ENCODE data around the gene JMJD1C.
"Not testable (repeated sequence)": the region's sequence is repeated elsewhere in the genome, so short reads cannot be mapped to it uniquely, and the experiment has no call there.

The JMJD1C gene

GRCh38 chr10:63383141-63383540, 82.6 kb downstream of the JMJD1C start:
- no peak for TF ChIP-seq CTCF (IDR thresholded peaks at IDR 0.05; ENCODE audit: low read length, missing control alignments)
- DNase-seq (ENCODE audit: low read depth) = no peak
- no peak overlapping the region for H3K4me3 ChIP-seq (replicated peaks; ENCODE audit: low read depth, low read length)

- DNase-seq (ENCODE audit: low read depth) = no peak
- H3K4me3 ChIP-seq (replicated peaks; ENCODE audit: low read depth, low read length) = no peak overlapping the region
Observed at GRCh38 chr10:63382066-63382465, 83.7 kb downstream of the JMJD1C start.

GRCh38 chr10:63377305-63377661, 88.5 kb downstream of the JMJD1C start:
- not testable (repeated sequence) for H3K4me3 ChIP-seq (replicated peaks; ENCODE audit: low read depth, low read length); DNase-seq (ENCODE audit: low read depth)

More at GRCh38 chr10:63382066-63382465, 83.7 kb downstream of the JMJD1C start:
- no peak for TF ChIP-seq CTCF (IDR thresholded peaks at IDR 0.05; ENCODE audit: low read length, missing control alignments)

GRCh38 chr10:63376560-63377304, 89.0 kb downstream of the JMJD1C start:
- H3K4me3 ChIP-seq (replicated peaks; ENCODE audit: low read depth, low read length) = no peak overlapping the region
- TF ChIP-seq CTCF (IDR thresholded peaks at IDR 0.05; ENCODE audit: low read length, missing control alignments) = no peak
- DNase-seq (ENCODE audit: low read depth) = peak; percentile 86

GRCh38 chr10:63375859-63376258, 89.9 kb downstream of the JMJD1C start:
- no peak overlapping the region for H3K4me3 ChIP-seq (replicated peaks; ENCODE audit: low read depth, low read length)
- peak; percentile 94 for DNase-seq (ENCODE audit: low read depth)
- TF ChIP-seq CTCF (IDR thresholded peaks at IDR 0.05; ENCODE audit: low read length, missing control alignments) = no peak

GRCh38 chr10:63375458-63375857, 90.3 kb downstream of the JMJD1C start:
- H3K4me3 ChIP-seq (replicated peaks; ENCODE audit: low read depth, low read length) = no peak overlapping the region
- no peak for DNase-seq (ENCODE audit: low read depth)
- no peak for TF ChIP-seq CTCF (IDR thresholded peaks at IDR 0.05; ENCODE audit: low read length, missing control alignments)

GRCh38 chr10:63374991-63375390, 90.8 kb downstream of the JMJD1C start:
- H3K4me3 ChIP-seq (replicated peaks; ENCODE audit: low read depth, low read length) = no peak overlapping the region
- TF ChIP-seq CTCF (IDR thresholded peaks at IDR 0.05; ENCODE audit: low read length, missing control alignments) = no peak
- peak; percentile 80 for DNase-seq (ENCODE audit: low read depth)
